Muscle layer of colon (tissue), 2 donors: ENCODE results near the gene CLDN6.

Experiments
- H3K27ac ChIP-seq: one replicate; pipeline ENCODE4 v1.7.0; 2013; ENCODE audit warnings: low read depth, mild to moderate bottlenecking, low read length, moderate library complexity
- H3K27me3 ChIP-seq, 2 donors: one replicate each; pipeline ENCODE4 v1.7.0; 2013; ENCODE audit warnings: low read length in 2 of 2, mild to moderate bottlenecking in 2 of 2; ENCODE audit not compliant: insufficient read depth in 2 of 2, control insufficient read depth in 1 of 2
- H3K36me3 ChIP-seq: one replicate; pipeline ENCODE4 v1.7.0; 2013; ENCODE audit warnings: mild to moderate bottlenecking, low read length; ENCODE audit not compliant: insufficient read depth
- H3K4me1 ChIP-seq: one replicate; pipeline ENCODE4 v1.7.0; 2013; ENCODE audit warnings: mild to moderate bottlenecking, low read length; ENCODE audit not compliant: insufficient read depth
- H3K4me3 ChIP-seq, 2 donors: one replicate each; pipeline ENCODE4 v1.7.0; 2013; ENCODE audit warnings: low read length in 2 of 2, low read depth in 1 of 2, mild to moderate bottlenecking in 1 of 2, moderate library complexity in 1 of 2
- H3K9ac ChIP-seq: one replicate; pipeline ENCODE4 v1.7.0; 2013; ENCODE audit warnings: low read length
- H3K9me3 ChIP-seq: one replicate; pipeline ENCODE4 v1.7.0; 2013; ENCODE audit warnings: mild to moderate bottlenecking, low read length
- donor health status: abdominal sarcoma.
- donor health status: Adenocarcinoma of cecum.

The CLDN6 gene

DNA sequence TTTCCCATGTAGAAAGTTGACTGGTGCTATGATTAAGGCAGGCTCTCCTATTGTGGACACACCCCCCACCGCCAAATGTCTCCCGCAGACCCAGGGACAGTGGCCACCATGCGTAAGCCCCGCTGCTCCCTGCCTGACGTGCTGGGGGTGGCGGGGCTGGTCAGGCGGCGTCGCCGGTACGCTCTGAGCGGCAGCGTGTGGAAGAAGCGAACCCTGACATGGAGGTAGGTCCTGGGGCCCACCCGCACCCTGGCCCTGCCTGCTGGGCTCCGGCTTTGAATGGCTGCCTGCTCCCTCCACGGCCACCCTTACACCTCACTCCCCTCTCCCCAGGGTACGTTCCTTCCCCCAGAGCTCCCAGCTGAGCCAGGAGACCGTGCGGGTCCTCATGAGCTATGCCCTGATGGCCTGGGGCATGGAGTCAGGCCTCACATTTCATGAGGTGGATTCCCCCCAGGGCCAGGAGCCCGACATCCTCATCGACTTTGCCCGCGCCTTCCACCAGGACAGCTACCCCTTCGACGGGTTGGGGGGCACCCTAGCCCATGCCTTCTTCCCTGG, 32.0 kb upstream of the CLDN6 start:
- Histone ChIP-seq H3K4me3 (no peak overlapping the region), H3K36me3 (no peaks in the 10 kb centered on the region), H3K9ac (no peak overlapping the region), H3K9me3 (no peaks in the 10 kb centered on the region), H3K27ac (no peak overlapping the region), H3K27me3 (peaks cover 5 to 41% of the 10 kb centered on the region in 2 donors), H3K4me1 (no peaks in the 10 kb centered on the region)

- Histone ChIP-seq H3K27ac (no peak overlapping the region), H3K27me3 (peaks cover 19 to 58% of the 10 kb centered on the region in 2 donors), H3K4me1 (no peaks in the 10 kb centered on the region), H3K9me3 (no peaks in the 10 kb centered on the region), H3K36me3 (no peaks in the 10 kb centered on the region), H3K4me3 (no peak overlapping the region), H3K9ac (no peak overlapping the region)
These were observed 29.4 kb upstream of the CLDN6 start for GRCh38 chr16:3047387-3047720.

DNA sequence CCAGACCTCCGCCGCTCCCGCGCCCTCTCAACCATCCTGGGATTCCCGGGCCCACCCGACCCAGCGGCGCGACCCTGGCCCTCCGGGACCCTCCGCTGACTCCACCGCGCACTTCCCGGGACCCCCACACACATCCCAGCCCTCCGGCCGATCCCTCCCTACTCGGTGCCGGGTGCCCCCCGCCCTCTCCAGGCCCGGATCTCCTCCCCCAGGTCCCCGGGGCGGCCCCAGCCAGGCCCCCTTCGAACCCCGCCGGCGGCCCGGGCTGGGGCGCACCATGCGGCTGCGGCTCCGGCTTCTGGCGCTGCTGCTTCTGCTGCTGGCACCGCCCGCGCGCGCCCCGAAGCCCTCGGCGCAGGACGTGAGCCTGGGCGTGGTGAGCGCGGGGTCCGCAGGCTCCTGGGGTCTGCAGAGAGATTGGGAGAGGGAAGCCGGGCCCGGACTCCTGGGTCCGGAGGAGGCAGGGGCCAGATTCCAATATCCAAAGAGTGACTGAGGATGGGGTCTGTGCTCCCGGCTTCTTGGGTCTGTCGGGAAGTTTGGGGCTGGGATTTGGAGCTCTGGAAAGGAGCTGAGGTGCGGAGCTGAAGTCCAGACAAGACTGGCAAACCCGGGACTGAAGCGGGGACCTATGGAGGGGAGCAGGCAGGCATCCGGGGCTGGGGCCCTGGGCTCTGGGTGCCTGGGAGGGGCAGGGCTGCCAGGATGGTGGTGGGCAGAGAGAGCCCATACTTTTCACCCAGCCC, 28.8 kb upstream of the CLDN6 start:
- Histone ChIP-seq H3K9me3 (no peaks in the 10 kb centered on the region), H3K4me3 (no peak overlapping the region), H3K9ac (no peak overlapping the region), H3K36me3 (no peaks in the 10 kb centered on the region), H3K4me1 (no peaks in the 10 kb centered on the region), H3K27ac (no peak overlapping the region), H3K27me3 (peaks cover 19 to 58% of the 10 kb centered on the region in 2 donors)

DNA sequence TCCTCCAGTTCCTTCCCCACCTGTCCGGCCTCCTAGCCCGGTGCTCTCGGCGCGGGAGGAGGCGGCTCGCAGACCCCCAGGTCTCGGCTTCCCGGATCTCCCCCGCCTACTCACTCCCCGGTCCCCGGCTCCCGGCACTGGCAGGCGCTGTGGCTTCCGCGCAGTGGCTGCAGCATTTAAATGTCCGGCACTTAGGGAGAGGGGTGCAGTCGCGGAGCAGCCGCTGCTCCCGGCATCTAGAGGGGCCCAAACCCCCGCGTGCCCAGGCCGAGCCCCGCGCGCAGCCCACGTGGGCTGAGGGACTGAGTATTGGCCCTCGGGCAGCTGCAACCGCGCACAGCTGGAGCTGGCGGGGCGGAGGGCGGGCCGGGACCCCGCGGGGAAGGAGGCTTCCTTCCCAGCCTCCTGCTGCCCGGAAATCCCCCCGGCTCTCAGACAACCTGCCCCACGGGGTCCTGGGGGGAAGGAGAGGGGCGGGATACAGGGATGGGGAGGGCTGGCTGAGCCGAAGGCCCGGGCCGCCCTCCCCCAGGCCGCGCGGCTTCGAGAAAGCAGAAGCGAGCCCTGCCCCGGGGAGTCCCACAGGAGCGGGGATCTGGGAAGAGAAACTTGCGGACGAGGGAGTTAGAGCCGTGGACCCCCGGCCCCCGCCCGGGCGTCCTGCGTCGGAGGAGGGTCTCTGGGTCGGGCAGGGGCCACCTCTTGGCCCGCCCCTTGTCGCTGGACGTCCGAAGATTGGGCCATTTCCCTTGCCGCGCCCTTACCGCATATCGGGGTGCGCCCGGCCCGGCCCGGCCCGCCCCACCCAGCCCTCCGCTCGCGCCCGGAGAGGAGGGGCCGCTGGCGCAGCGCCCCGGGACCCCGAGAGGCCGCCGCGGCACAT, 28.0 kb upstream of the CLDN6 start, which contains the start of gene MMP25:
MMP25 (plus strand) TSS at position 804 of the 883 bp plus-strand sequence. CDS start 357 bp downstream, outside the sequence.
- Histone ChIP-seq H3K4me1 (no peaks in the 10 kb centered on the region), H3K27ac (no peak within 1 kb of the TSS), H3K9me3 (no peaks in the 10 kb centered on the region), H3K9ac (no peak within 1 kb of the TSS), H3K36me3 (no peaks in the 10 kb centered on the region), H3K27me3 (peaks cover 19 to 58% of the 10 kb centered on the region in 2 donors), H3K4me3 (peak within 1 kb of the TSS; percentile 31 to 43)

- H3K27me3 ChIP-seq: peaks cover 19 to 53% of the 10 kb centered on the region in 2 donors
- no peak overlapping the region for H3K9ac ChIP-seq
- no peaks in the 10 kb centered on the region for H3K9me3 ChIP-seq
These were observed 26.7 kb upstream of the CLDN6 start for GRCh38 chr16:3044708-3045107.

GRCh38 chr16:3042376-3042775, 24.4 kb upstream of the CLDN6 start:
- peaks cover 31 to 63% of the 10 kb centered on the region in 2 donors for H3K27me3 ChIP-seq
- H3K9ac ChIP-seq: no peak overlapping the region
- H3K4me3 ChIP-seq: no peak overlapping the region
- H3K36me3 ChIP-seq: no peaks in the 10 kb centered on the region
- H3K4me1 ChIP-seq: no peaks in the 10 kb centered on the region
- H3K27ac ChIP-seq: no peak overlapping the region
- H3K9me3 ChIP-seq: no peaks in the 10 kb centered on the region

More at GRCh38 chr16:3044708-3045107, 26.7 kb upstream of the CLDN6 start:
- Histone ChIP-seq H3K27ac (no peak overlapping the region), H3K36me3 (no peaks in the 10 kb centered on the region), H3K4me3 (no peak overlapping the region), H3K4me1 (no peaks in the 10 kb centered on the region)

GRCh38 chr16:3038896-3039295, 20.9 kb upstream of the CLDN6 start:
- Histone ChIP-seq H3K9ac (no peak overlapping the region), H3K4me1 (no peaks in the 10 kb centered on the region), H3K27ac (no peak overlapping the region), H3K4me3 (no peak overlapping the region), H3K27me3 (peaks cover 31 to 57% of the 10 kb centered on the region in 2 donors), H3K36me3 (no peaks in the 10 kb centered on the region), H3K9me3 (no peaks in the 10 kb centered on the region)

DNA sequence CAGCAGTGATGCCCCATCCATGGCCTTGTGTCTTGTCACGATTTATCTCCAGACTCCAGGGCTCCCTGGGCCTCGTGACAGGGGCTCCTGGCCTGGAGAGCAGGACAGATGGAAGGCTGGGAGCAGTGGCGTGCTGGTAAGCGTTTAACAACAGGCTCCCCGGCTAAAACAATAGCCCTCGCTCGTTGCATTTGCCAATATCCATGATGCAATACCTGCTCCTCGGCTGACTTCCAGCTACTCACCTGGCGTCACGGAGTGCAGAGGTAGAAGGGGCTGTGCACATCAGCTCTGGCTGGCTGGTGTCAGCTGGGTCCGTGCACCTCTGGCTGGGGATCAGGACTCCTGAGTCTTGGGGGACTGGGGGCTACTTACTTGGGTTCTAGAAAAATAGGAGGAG, 20.3 kb upstream of the CLDN6 start:
- Histone ChIP-seq H3K36me3 (no peaks in the 10 kb centered on the region), H3K27ac (no peak overlapping the region), H3K4me1 (no peaks in the 10 kb centered on the region), H3K9ac (no peak overlapping the region), H3K27me3 (peaks cover 26 to 53% of the 10 kb centered on the region in 2 donors), H3K4me3 (no peak overlapping the region), H3K9me3 (no peaks in the 10 kb centered on the region)

- Histone ChIP-seq H3K9ac (no peak within 1 kb of the TSS), H3K4me3 (no peak within 1 kb of the TSS)
These were observed 18.8 kb upstream of the CLDN6 start, which contains the start of gene BICDL2 for GRCh38 chr16:3036726-3037315. Gene BICDL2 (minus strand): TSS chr16:3036944. CDS start chr16:3035496, 1,448 bp downstream.

GRCh38 chr16:3035972-3036725, 18.2 kb upstream of the CLDN6 start:
- Histone ChIP-seq H3K9ac (no peak overlapping the region), H3K36me3 (no peaks in the 10 kb centered on the region), H3K4me3 (no peak overlapping the region), H3K27ac (no peak overlapping the region), H3K9me3 (no peaks in the 10 kb centered on the region), H3K27me3 (peaks cover 25 to 58% of the 10 kb centered on the region in 2 donors), H3K4me1 (no peaks in the 10 kb centered on the region)

More at GRCh38 chr16:3036726-3037315, 18.8 kb upstream of the CLDN6 start, which contains the start of gene BICDL2:
- peaks cover 25 to 53% of the 10 kb centered on the region in 2 donors for H3K27me3 ChIP-seq
- H3K36me3 ChIP-seq: no peaks in the 10 kb centered on the region
- no peaks in the 10 kb centered on the region for H3K9me3 ChIP-seq
- H3K27ac ChIP-seq: no peak within 1 kb of the TSS
- H3K4me1 ChIP-seq: no peaks in the 10 kb centered on the region
